ENCODE results near the gene BARX1.
"Not testable (repeated sequence)": the region's sequence is repeated elsewhere in the genome, so short reads cannot be mapped to it uniquely, and the experiment has no call there.

Gene BARX1, protein sequence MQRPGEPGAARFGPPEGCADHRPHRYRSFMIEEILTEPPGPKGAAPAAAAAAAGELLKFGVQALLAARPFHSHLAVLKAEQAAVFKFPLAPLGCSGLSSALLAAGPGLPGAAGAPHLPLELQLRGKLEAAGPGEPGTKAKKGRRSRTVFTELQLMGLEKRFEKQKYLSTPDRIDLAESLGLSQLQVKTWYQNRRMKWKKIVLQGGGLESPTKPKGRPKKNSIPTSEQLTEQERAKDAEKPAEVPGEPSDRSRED

DNA sequence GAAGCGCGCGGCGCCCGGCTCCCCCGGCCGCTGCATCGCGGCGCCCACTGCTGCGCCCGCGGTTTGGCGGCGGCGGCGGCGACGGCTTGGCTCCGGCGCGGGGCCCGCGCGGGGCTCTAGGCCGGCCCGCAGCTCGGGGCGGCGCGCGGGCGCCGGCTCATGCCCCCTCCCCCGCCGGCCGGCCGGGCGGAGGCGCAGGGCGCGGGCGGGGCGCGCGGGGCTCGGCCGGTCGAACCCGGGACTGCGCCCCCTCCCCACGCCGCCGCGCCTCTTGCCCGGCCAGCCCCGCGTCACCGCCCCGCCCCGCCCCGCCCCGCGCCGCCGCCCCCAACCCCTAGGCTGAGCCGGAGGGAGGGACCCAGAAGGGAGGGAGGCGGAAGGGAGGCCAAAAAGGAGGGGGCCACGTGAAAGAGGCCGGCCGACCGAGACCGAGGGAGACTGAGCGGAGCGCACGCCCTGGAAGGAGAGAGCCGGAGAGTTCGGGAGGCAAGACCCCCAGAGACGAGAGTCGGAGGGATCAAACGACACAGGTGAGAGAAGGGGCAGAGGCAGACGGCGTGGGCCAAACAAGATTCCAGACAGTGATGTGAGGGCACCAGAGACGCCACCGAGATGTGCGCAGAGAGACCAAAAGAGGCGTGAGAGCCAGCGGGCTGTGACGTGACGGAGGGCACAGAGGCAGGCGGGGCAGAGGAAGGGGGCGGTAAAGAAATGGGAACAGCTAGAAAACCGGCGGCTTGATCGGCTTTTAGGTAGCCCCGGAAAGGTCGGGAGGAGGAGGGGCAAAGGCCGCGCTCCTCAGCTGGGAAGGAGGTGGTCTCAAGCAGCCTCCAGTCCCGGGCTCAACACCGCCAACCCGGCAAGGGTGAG is at the start of gene BARX1:
TSS of gene BARX1 (minus strand) at position 245 of the 870 bp plus-strand sequence. CDS start at position 36, 209 bp downstream.
- no peak for DNase-seq

DNA sequence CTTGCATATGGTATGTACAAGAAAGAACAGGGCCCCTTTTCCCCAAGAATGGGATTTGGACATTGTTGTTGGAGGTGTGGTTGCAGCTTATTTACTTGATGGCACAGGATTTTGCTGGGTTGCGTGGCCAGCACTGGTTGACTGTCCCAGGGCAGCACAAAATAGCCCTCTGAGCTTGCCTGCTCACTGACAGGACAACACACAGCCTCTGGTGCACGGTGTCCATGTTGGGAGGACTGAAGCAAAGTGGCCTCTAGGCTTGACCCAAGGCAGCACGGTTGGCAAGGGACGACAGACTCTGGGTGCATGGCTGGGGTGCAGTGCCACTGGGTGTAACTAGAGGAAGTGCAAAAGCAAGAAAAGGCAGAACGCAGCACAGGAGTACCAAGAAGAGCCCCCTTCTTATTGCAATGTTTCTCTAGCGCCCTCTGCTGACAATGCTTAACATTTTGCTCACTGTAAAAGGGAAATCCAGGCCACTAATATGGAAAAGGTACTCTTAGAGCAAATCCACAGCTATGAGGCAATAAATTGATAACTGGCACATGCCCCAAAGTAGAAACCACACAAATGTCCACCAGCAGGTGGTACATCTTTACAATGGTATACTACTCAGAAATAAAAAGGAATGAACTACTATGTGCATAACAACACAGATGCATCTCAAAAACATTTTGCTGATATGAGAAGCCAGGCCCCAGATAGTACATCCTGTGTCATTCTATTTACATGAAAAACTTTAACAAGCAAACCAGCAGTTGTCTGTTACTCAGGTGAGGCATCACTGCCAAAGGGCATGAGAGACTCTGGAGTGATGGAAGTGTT is 47.4 kb upstream of the BARX1 start:
- DNase-seq = peak; percentile 8

DNA sequence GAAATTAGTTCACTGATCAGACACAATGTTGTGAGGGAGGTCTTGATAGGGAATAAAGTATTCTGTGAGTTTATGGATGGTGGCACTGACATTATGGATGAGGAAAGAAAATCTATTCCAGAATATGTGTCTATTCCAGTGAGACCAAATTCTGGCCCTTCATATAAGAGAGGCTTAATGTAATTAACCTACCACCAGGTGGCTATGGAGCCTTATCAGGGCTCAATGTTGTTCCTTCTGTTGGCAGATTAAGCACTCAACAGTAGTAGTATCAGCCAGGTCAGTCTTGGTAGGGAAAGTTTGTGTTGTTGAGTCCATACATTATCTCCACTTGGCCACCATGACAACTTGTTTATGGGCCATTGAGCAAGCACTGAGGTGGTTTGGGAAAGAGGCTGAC is 41.7 kb upstream of the BARX1 start:
- DNase-seq = no peak

DNA sequence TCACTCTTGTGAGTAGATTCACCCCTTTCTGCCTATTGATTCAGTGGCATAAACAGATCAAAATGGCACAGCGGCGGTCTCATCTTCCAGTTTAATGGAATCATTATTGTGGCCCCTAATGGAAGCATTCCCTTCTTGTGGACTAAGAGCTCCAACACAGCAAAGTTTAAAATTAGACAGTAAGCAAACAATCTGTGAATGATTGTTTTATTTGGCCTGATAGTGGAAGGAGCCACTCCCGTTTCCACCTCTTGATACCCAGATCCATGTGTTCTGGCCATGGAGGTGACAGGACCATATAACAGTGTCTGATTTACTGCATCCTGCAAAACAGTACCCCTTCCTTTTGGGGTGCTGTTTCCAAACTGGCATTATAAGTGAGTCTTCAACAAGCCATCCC is 41.2 kb upstream of the BARX1 start:
- DNase-seq = no peak

DNA sequence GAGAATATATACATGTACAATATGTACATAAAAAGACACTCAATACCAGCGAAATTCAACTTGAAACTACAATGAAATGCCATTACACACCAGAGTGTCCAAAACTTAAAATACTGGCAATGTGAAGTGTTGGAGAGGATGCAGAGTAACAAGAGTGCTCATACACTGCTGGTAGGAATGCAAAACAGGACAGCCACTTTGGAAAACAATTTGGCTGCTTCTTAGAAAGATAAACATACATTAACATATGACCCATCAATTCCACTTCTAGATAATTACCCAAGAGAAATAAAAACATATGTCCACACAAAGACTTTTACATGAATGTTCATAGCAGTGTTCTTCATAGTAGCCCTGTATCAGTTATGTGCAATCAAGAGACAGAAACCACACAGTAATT is 39.4 kb upstream of the BARX1 start:
- no peak for DNase-seq

DNA sequence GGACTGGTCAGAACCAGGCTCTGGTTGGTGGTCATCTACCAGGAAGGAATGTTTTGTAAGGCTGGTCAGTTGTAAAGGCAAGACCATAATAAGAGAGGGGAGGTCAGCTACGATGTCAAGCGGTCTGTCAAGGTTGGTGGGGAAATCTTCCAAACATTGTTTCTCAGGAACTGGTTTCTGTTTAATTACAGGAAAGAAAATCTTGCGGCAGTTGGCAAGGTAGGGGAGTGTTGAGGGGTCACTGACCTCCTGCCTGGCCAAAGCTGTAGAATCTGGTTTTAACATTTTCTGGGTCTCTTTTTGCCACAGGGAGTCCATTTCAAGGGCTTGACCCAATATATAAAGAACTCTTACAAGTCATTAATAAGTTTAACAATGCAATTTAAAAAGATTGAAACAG is 39.0 kb upstream of the BARX1 start:
- no peak for DNase-seq

DNA sequence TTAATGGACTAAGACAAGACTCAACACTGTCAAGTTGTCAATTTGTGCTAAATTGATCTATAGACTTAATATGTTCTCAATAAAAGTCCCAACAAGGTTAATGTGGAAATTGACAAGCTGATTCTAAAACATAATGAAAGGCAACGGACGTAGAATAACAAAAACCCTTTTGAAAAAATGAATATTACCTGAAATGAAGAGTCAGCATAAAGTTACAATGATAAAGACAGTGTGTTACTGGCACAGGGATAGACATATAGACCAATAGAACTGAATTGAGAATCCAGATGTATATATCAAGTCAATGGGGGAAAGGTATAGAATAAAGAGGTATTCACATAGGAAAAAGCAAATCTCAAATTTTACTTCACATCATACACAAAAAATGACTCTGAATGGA is 37.7 kb upstream of the BARX1 start:
- no peak for DNase-seq

DNA sequence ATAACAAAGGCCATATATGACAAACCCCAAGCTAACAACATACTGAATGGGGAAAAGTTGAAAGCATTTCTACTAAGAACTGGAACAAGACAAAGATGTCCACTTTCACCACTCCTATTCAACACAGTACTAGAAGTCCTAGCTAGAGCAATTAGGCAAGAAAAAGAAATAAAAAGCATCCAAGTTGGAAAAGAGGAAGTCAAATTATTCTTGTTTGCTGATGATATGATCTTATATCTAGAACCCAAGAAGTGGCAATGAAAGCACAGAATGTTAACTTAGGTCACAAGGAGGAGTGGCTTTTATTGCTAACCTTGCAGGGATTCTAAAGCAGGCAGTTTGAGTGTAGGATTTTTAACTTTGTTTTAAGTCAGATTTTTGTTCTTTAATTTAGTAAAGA is 35.3 kb upstream of the BARX1 start:
- DNase-seq = no peak

DNA sequence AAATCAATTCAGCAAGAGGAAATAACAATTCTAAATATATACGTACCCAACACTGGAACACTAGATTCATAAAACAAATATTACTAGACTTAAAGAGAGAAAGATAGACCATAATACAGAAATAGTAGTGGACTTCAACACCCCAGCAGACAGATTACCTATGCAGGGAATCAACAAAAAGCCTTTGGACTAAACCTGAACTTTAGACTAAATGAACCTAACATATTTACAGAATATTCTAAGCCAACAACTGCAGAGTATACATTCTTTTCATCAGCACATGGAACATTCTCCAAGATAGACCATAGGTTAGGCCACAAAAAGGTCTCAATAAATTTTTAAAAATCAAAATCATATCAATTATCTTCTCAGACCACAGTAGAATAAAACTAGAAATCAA is 32.9 kb upstream of the BARX1 start:
- DNase-seq = no peak

DNA sequence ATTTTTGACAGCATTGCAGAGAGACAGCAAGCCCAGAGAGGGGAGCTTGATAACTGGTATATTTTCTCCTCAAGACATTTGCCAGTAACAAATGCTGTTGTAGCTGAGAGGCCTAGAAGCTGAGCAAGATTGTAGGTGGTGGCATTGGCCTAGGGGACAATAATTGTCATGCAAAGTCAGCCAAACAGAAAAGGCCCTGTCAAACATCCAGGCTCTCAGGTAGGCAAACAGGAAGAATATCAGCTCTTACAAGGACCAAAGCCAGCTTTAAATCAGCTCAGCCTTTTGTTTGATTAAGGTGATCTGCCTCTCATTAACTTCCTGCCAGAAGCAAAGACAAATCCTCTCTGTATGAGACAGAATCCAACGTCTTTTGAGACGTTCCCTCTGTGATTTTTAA is 29.7 kb upstream of the BARX1 start:
- no peak for DNase-seq

DNA sequence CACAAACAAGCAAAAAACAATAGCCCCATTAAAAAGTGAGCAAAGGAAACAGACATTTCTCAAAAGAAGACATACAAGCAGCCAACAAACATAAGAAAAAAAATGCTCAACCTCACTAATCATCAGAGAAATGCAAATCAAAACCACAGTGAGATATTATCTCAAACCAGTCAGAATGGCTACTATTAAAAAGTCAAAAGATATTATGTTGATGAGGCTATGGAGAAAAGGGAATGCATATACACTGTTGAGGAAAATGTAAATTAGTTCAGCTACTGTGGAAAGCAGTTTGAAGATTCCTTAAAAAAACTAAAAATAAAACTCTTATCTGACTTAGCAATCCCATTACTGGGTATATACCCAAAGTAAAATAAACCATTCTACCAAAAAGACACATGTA is 28.7 kb upstream of the BARX1 start:
- DNase-seq = no peak

DNA sequence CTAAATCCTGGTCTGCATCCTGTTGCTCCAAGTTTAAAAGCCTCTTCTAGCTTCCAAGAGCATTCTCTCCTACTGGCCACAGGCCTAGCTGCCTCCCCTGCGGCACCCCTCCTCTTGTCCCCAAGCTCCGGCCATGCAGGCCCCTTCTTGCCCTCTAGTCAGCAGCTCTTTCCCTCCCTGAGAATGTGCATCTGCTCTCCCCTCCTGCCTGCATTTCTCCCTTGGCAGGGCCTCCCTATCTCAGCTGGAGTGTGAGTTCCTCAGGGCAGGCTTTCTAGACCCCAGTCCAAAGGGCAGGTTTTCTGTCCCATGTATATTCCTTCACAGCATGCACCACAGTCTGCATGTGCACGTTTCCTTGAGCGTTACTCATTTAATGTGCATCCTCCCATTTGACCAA is 24.6 kb upstream of the BARX1 start:
- no peak for DNase-seq

DNA sequence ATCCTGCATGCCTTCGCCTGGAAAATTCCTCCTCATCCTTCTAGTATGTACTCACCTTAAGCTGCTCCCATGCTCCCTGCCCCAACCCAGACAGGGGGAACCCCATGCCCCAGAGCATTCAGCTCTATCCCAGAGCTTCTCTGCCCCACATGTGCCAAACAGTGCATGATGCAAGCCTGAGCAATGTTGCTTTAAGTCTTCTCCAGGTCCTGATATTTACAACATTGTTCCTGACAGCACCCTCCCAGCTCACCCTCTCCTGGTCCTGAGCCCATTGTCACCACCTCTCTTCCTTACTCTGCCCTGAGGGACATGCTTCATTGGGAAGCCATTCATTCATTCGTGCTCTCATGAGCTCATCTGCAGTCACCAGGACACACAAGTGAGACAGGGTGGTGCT is 23.4 kb upstream of the BARX1 start:
- no peak for DNase-seq

DNA sequence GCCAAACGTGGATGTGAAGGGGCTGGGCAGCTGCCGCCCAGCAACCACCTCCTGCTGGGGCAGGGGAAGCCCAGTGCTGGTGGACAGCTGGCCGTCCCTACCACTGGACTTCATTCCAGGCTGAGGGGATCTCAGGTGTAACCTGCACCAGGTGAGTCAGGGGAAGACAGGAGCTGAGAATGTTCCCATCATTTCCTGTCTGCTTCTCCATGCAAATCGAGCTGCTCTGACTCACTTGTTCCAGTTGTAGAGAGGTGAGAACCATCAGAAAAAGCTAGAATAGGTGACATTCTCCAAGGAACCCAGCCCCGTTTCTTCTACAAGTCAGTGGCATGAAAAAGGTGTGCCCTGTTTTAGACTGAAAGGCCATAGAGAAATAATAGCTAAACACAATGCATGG is 21.8 kb upstream of the BARX1 start:
- DNase-seq = no peak

DNA sequence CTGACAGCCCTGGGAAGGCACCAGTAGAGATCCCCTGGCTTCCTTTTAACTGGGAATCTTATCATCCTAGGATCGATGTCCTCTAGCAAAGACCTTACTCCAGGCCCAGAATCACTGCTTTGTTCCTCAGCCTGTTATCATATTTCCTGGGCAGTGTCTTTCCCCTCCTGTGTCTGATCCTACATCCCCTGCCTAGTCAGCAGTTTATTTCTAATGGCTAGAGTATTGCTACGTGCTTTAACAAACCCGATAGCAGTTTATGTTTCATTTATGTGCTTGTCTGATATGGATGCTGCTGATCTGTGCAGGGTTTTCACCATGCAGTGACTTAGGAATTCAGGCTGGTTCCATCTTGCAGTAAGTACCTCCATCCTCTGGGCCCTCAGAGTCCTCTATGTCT is 20.9 kb upstream of the BARX1 start:
- no peak for DNase-seq

DNA sequence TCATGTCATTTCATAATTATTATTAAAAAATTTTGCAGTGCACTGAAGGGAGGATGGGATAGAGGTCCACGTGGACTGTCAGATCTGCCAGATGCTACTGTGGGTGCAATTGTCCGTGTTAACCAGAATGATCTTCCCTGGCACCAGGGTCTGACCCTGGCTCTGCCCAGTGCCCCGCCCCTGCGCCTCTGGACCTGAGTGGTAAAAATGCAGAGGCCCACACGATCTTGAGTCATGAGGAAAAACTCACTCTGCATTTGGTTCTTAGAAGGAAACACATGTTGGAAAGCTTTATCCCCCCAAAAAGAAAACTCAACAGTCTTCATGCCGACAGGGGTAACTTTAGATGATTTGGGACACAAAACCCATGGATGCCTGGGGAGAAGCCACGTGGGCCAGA is 20.1 kb upstream of the BARX1 start:
- DNase-seq = no peak

DNA sequence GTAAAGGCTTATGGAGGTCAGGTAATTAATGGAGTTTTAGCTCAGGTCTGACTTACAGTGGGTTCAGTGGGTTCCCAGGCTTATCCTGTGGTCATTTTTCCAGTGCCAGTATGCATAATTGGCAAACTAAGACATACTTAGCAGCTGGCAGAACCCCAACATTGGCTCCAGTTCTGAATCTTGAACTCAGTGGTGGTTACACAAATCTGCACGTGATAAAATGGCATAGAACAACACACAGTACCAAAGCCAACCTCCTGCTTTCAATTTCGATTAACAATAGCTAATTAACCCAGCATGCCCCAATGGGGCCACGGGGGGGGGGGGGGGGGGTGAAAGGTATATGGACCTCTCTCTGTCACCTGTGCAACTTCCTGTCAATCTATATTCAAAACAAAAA is 19.0 kb upstream of the BARX1 start:
- DNase-seq = no peak

DNA sequence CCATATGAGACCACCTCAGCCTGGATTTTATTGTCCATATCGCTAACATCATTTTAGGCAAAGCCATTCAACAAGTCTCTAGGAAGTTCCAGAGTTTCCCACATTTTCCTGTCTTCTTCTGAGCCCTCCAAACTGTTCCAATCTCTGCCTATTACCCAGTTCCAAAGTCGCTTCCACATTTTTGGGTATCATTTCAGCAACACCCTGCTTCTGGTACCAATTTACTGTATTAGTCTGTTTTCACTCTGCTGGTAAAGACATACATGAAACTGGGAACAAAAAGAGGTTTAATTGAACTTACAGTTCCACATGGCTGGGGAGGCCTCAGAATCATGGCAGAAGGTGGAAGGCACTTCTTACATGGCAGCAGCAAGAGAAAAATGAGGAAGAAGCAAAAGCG is 17.5 kb upstream of the BARX1 start:
- DNase-seq = not testable (repeated sequence)

DNA sequence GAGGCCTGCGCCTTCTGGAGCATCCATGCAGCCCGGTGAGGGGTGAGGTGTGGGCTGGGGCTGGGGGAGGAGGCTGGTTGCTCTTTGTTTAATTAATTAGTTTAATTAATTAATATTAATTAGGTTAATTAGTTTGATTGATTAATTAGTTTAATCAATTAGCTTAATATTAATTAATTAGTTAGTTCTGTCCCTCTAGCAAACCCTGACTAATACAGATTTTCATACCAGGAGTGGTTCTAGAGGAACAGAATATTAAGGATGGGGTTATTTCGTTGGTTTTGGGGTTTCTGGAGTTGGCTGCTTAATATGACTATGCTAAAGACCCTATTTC is 14.1 kb upstream of the BARX1 start:
- no peak for DNase-seq

DNA sequence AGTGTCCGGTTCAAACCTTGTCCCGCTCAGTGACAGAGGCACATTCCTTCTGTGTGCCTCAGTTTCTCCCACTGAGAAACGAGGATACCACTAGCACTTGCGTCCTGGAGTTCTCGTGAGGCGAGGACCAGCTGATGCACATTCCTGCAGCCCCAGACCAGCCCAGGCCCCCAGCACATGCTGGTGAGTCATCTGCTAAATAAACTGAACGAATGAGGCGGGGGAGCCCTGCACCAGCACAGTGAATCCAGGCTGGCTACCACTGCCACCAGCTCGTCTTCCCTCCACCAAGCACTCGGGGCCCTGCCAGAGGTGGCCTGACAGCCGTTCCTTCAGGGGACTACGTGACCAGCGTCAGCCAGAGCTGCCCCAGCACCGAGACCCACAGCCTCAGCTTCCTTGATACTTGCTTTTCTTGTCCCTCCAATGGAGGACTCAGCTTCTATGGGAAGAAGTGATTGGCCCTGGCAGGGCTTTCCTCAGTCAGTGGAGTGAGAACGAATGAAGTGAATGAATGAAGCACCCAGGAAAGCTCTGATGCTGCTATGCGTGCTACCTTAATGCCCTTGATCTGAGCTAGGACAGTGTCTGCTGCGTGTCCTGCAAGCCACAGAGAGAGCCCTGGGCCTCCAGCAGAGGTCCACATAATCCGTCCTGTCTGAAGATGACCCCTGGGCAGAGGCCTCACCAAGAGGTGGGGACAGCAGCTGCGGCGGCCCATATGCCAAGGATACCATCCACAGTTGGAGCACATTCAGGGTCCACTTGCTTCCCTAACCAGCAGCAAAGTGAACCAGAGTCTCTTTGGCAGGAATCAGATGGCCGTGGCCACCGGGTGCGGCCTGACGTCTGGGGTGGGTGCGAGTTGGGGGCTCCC is 13.5 kb upstream of the BARX1 start:
- no peak for DNase-seq

DNA sequence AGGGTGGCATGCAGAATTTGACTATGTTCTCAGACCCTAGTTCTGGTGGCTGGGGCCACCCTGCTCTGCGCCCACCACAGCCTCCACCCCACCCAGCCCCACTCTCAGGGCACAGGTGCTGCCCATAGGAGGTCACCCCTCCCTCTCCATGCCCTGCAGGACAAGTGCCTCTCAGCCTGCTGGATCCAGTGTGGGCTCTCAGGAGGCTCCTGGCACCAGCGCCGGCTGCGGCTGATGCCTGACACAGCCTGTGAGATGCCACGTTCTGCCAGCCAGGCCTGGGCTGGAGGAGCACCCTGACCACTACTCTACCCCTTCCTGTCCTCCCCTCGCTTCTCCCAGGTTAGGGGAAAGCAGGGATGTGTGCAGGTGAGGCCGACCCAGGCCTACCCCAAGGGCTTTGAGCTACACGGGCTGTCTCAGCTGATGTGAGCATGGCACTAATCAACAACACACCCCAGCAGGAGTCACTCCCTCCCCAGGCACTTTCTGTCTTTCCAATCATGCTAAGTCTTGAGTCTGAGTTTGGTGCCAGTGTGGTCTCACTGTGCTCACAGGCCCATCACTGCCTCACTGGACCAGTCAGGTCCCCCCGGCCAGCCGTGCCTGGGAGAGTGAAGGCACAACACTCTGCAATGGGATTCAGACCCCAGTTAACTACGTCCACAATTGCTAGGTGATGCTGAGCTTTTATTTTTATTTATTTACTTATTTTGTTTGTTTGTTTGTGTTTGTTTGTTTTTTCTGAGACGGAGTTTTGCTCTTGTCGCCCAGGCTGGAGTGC is 12.1 kb upstream of the BARX1 start:
- DNase-seq = no peak

Data from NCI-H226 (cell line).